ENCODE data around the gene ORC3. TPM values are rescaled to one million over a fixed set of nuclear protein-coding genes. Genes with fewer than 3 reads are reported as not detected.
A peak's percentile ranks its signal among the peaks of the same experiment; 100 is the strongest.

Gene ORC3
- total RNA-seq, 1 experiment from 2014 or later: 32.7 TPM

DNA sequence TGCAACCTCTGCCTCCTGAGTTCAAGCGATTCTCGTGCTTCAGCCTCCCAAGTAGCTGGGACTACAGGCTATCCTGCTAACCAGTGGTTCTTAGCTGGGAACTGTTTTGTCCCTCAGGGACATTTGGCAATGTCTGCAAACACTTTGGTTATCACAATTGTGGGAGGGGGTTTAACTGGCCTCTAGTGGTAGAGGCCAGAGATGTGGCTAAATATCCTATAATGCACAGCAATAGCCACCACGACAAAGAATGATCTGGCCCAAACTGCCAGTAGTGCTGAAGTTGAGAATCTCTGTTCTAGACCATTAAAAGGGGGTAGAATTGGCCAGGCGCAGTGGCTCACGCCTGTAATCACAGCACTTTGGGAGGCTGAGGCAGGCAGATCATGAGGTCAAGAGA is 83.3 kb downstream of the ORC3 start:
- BruUV-seq (replicated peaks): no TSS peak
- no peak for DNase-seq
- intact Hi-C loops (cut with micrococcal nuclease; ENCODE audit: unreplicated experiment): no loop called here
- no peaks in the 10 kb centered on the region for H3K9me3 Mint-ChIP-seq (ENCODE audit: low read depth, unreplicated experiment)
- TF ChIP-seq, protein P1, sequence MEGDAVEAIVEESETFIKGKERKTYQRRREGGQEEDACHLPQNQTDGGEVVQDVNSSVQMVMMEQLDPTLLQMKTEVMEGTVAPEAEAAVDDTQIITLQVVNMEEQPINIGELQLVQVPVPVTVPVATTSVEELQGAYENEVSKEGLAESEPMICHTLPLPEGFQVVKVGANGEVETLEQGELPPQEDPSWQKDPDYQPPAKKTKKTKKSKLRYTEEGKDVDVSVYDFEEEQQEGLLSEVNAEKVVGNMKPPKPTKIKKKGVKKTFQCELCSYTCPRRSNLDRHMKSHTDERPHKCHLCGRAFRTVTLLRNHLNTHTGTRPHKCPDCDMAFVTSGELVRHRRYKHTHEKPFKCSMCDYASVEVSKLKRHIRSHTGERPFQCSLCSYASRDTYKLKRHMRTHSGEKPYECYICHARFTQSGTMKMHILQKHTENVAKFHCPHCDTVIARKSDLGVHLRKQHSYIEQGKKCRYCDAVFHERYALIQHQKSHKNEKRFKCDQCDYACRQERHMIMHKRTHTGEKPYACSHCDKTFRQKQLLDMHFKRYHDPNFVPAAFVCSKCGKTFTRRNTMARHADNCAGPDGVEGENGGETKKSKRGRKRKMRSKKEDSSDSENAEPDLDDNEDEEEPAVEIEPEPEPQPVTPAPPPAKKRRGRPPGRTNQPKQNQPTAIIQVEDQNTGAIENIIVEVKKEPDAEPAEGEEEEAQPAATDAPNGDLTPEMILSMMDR (IDR thresholded peaks at IDR 0.05; ENCODE audit: unreplicated experiment): no peak
- CTCF ChIA-PET: no interaction called here
- no peak overlapping the region for H3K27ac Mint-ChIP-seq (ENCODE audit: unreplicated experiment)
- H3K36me3 Mint-ChIP-seq (ENCODE audit: insufficient read depth, unreplicated experiment): peaks cover 70% of the 10 kb centered on the region
- H3K4me3 Mint-ChIP-seq (ENCODE audit: low read depth, unreplicated experiment): no peak overlapping the region
- H3K4me1 Mint-ChIP-seq (ENCODE audit: low read depth, unreplicated experiment): no peaks in the 10 kb centered on the region
- no peaks in the 10 kb centered on the region for H3K27me3 Mint-ChIP-seq (ENCODE audit: unreplicated experiment)

DNA sequence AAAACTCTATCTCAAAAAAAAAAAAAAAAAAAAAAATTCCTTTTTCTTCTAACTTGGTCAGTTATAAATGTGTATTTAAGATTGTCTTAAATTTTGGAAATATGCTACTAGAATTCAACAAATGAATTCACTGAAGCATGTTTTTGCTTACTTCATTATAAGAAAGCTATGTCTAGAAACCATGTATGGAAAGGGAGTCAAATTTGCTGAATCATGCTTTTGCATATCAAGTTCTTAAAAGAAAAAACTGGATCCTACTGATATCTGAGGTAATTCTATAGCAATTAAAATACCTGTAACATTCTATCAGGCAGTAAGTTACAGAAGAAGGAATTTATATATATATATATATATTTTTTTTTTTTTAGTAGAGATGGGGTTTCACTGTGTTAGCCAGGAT is 84.4 kb downstream of the ORC3 start:
- CTCF ChIA-PET: no interaction called here
- Mint-ChIP-seq H3K36me3 (ENCODE audit: insufficient read depth, unreplicated experiment) (peaks cover 79% of the 10 kb centered on the region), H3K9me3 (ENCODE audit: low read depth, unreplicated experiment) (no peaks in the 10 kb centered on the region)

DNA sequence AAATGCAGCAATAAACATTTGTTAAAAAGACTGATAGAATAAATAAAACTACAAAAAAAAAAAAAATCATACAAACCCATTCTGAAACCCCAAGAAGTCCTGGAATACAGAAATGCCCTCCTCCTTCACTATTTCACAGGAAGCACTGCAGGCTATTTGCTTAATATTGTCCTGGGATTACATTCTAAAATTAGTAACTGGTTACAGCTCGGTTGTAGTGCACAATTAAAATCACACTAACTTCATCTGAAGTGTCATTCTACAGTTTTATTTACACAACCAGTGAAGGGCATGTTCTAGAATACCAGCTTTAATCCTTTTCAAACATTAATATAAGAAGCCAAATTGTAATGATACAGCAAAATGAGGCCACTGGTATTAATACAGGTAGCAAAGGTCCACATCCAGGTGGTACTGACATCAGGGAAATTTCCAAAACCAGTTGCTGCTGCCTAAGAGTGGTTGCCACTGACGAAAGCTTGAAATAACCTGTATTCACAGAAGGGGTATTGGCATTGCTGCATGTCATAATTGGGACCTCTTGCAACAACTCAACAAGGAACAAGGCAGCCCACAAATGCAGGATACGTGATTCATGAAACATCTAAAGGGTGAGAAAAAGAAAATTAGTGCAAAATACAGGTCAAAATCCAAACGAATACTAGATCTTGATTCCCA is 85.2 kb downstream of the ORC3 start:
- Mint-ChIP-seq H3K4me1 (ENCODE audit: low read depth, unreplicated experiment) (no peaks in the 10 kb centered on the region), H3K36me3 (ENCODE audit: insufficient read depth, unreplicated experiment) (peaks cover 76% of the 10 kb centered on the region), H3K9me3 (ENCODE audit: low read depth, unreplicated experiment) (no peaks in the 10 kb centered on the region), H3K27ac (ENCODE audit: unreplicated experiment) (no peak overlapping the region), H3K27me3 (ENCODE audit: unreplicated experiment) (no peaks in the 10 kb centered on the region), H3K4me3 (ENCODE audit: low read depth, unreplicated experiment) (no peak overlapping the region)
- TSS peak; percentile 17 for BruUV-seq (replicated peaks)
- intact Hi-C loops (cut with micrococcal nuclease; ENCODE audit: unreplicated experiment): no loop called here
- CTCF ChIA-PET: no interaction called here
- TF ChIP-seq, protein P1 (IDR thresholded peaks at IDR 0.05; ENCODE audit: unreplicated experiment): no peak
- no peak for DNase-seq

More for the DNA sequence above, 84.4 kb downstream of the ORC3 start:
- Mint-ChIP-seq H3K27me3 (ENCODE audit: unreplicated experiment) (no peaks in the 10 kb centered on the region), H3K4me3 (ENCODE audit: low read depth, unreplicated experiment) (no peak overlapping the region), H3K27ac (ENCODE audit: unreplicated experiment) (no peak overlapping the region), H3K4me1 (ENCODE audit: low read depth, unreplicated experiment) (no peaks in the 10 kb centered on the region)
- no TSS peak for BruUV-seq (replicated peaks)
- DNase-seq: no peak
- intact Hi-C loops (cut with micrococcal nuclease; ENCODE audit: unreplicated experiment): no loop called here
- TF ChIP-seq, protein P1 (IDR thresholded peaks at IDR 0.05; ENCODE audit: unreplicated experiment): no peak

DNA sequence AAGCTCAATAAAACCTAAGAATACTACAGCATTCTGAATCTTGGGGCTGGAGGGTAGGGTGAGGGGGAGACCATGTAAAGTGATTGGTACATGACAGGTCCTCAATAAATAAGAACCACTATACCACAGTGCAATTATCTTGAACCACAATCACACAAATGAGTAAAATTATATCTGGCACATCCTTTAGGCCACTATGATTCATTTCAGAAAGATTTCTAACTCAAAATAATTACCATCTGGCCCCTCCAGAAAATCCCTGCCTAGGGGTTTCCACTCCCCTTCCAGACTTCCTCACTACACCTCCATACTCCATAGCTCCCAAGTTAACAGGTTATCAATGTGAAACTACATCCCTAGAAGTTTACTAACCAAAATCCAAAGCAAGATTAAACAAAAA is 92.4 kb downstream of the ORC3 start:
- no peaks in the 10 kb centered on the region for H3K9me3 Mint-ChIP-seq (ENCODE audit: low read depth, unreplicated experiment)
- H3K4me3 Mint-ChIP-seq (ENCODE audit: low read depth, unreplicated experiment): no peak overlapping the region
- H3K4me1 Mint-ChIP-seq (ENCODE audit: low read depth, unreplicated experiment): peaks cover 30% of the 10 kb centered on the region
- H3K27me3 Mint-ChIP-seq (ENCODE audit: unreplicated experiment): no peaks in the 10 kb centered on the region
- intact Hi-C loops (cut with micrococcal nuclease; ENCODE audit: unreplicated experiment): no loop called here
- CTCF ChIA-PET: interaction anchor here (0.7 to 1.1 kb wide), 2 partner anchors 10 to 40 kb away, joined by 3 read pairs; no protein-coding TSS in a partner anchor
- peaks cover 19% of the 10 kb centered on the region for H3K36me3 Mint-ChIP-seq (ENCODE audit: insufficient read depth, unreplicated experiment)
- no TSS peak for BruUV-seq (replicated peaks)
- TF ChIP-seq, protein P1 (IDR thresholded peaks at IDR 0.05; ENCODE audit: unreplicated experiment): no peak
- H3K27ac Mint-ChIP-seq (ENCODE audit: unreplicated experiment): no peak overlapping the region
- no peak for DNase-seq
